Measurements from ENCODE around the gene SYNRG. TPM values are rescaled to one million over a fixed set of nuclear protein-coding genes. Genes with fewer than 3 reads are reported as not detected.

Gene SYNRG
- total and polyA plus RNA-seq, 4 donors = 6.5 to 20.5 (median 15.9) TPM

DNA sequence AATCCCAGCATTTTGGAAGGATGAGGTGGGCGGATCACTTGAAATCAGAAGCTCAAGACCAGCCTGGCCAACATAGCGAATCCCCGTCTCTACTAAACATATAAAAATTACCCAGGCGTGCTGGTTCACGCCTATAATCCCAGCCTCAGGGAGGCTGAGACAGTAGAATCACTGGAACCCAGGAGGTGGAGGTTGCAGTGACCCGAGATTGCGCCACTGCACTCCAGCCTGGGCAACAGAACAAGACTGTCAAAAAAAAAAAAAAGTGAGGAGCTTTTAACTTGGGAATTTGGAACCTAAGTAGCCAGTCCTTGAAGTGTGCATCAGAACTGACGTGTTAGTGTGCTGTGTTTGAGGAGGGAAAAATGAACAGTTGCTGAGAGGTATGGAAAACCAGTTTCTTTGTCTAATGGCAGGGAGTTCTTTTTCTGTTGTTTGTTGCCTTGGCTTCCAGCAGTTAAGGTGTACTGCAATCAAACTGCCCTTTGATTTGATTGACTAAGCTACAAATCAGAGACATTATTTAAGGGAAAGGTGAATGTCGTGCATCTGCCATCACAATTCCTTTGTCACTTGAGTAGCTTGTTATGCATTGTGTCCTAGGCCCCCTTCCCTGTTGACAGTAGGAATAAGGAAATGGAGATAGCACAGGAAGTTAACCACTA lies 128.1 kb downstream of the SYNRG start:
- peak in 1 of 2 donors; percentile 18 for TF ChIP-seq HNF4A (conservative IDR thresholded peaks at IDR 0.05)
- TF ChIP-seq SP1 (IDR thresholded peaks at IDR 0.05) = no peak
- peaks cover 3 to 26% (median 13%) of the 10 kb centered on the region in 4 donors for H3K36me3 ChIP-seq (ENCODE audit: control insufficient read depth in 4 of 4, insufficient read depth in 3 of 4, low read depth in 1 of 4, low read length in 3 of 4)
- 91% methylated on average over 9 of the region's 9 CpGs for WGBS
- no peak for DNase-seq (ENCODE audit: low spot score)
- no peak overlapping the region for H3K9ac ChIP-seq (ENCODE audit: low read depth in 1 of 2, low read length in 2 of 2)
- H3K4me1 ChIP-seq (ENCODE audit: control insufficient read depth in 4 of 4, insufficient read depth in 4 of 4, low read length in 3 of 4) = no peaks in the 10 kb centered on the region
- H3K27me3 ChIP-seq (ENCODE audit: control insufficient read depth in 4 of 4, insufficient read depth in 4 of 4, low read length in 3 of 4) = no peaks in the 10 kb centered on the region
- no peak overlapping the region for H3K27ac ChIP-seq (ENCODE audit: low read depth in 1 of 2, low read length in 2 of 2)
- no peak overlapping the region for H3K4me3 ChIP-seq (ENCODE audit: low read depth in 1 of 3, low read length in 3 of 3)
- H3K9me3 ChIP-seq (ENCODE audit: control insufficient read depth in 4 of 4, low read length in 3 of 4) = no peaks in the 10 kb centered on the region

DNA sequence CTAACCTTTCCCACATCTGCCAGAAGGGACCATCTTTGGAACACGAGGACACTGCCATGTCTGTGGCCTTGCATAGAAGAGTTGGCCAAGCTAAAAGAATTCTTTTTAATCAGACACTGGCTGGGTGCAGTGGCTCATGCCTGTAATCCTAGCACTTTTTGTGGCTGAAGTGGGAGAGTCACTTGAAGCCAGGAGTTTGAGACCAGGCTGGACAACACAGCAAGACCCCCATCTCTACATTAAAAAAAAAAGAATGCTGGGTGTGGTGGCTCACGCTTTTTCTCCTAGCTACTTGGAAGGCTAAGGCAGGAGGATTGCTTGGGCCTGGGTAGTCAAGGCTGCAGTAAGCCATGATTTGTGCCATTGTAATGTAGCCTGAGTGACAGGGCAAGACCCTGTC lies 128.8 kb downstream of the SYNRG start:
- TF ChIP-seq EGR1 (IDR thresholded peaks at IDR 0.05; ENCODE audit: low read depth in 2 of 2) (no peak), YY1 (IDR thresholded peaks at IDR 0.05) (no peak), NR2F2 (IDR thresholded peaks at IDR 0.05) (no peak), HNF4G (IDR thresholded peaks at IDR 0.05) (no peak), RAD21 (IDR thresholded peaks at IDR 0.05) (no peak), FOXA2 (IDR thresholded peaks at IDR 0.05) (no peak), GABPA (IDR thresholded peaks at IDR 0.05 in 1 of 2, conservative IDR thresholded peaks at IDR 0.05 in 1 of 2) (no peak), SP1 (IDR thresholded peaks at IDR 0.05) (no peak)
- TF ChIP-seq, protein P1, sequence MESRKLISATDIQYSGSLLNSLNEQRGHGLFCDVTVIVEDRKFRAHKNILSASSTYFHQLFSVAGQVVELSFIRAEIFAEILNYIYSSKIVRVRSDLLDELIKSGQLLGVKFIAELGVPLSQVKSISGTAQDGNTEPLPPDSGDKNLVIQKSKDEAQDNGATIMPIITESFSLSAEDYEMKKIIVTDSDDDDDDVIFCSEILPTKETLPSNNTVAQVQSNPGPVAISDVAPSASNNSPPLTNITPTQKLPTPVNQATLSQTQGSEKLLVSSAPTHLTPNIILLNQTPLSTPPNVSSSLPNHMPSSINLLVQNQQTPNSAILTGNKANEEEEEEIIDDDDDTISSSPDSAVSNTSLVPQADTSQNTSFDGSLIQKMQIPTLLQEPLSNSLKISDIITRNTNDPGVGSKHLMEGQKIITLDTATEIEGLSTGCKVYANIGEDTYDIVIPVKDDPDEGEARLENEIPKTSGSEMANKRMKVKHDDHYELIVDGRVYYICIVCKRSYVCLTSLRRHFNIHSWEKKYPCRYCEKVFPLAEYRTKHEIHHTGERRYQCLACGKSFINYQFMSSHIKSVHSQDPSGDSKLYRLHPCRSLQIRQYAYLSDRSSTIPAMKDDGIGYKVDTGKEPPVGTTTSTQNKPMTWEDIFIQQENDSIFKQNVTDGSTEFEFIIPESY (IDR thresholded peaks at IDR 0.05) = no peak
- TF ChIP-seq, protein P2, sequence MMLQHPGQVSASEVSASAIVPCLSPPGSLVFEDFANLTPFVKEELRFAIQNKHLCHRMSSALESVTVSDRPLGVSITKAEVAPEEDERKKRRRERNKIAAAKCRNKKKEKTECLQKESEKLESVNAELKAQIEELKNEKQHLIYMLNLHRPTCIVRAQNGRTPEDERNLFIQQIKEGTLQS (IDR thresholded peaks at IDR 0.05) = no peak
- TF ChIP-seq, protein P3, sequence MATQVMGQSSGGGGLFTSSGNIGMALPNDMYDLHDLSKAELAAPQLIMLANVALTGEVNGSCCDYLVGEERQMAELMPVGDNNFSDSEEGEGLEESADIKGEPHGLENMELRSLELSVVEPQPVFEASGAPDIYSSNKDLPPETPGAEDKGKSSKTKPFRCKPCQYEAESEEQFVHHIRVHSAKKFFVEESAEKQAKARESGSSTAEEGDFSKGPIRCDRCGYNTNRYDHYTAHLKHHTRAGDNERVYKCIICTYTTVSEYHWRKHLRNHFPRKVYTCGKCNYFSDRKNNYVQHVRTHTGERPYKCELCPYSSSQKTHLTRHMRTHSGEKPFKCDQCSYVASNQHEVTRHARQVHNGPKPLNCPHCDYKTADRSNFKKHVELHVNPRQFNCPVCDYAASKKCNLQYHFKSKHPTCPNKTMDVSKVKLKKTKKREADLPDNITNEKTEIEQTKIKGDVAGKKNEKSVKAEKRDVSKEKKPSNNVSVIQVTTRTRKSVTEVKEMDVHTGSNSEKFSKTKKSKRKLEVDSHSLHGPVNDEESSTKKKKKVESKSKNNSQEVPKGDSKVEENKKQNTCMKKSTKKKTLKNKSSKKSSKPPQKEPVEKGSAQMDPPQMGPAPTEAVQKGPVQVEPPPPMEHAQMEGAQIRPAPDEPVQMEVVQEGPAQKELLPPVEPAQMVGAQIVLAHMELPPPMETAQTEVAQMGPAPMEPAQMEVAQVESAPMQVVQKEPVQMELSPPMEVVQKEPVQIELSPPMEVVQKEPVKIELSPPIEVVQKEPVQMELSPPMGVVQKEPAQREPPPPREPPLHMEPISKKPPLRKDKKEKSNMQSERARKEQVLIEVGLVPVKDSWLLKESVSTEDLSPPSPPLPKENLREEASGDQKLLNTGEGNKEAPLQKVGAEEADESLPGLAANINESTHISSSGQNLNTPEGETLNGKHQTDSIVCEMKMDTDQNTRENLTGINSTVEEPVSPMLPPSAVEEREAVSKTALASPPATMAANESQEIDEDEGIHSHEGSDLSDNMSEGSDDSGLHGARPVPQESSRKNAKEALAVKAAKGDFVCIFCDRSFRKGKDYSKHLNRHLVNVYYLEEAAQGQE (IDR thresholded peaks at IDR 0.05) = no peak
- H3K9ac ChIP-seq (ENCODE audit: low read depth in 1 of 2, low read length in 2 of 2) = no peak overlapping the region
- H3K9me3 ChIP-seq (ENCODE audit: control insufficient read depth in 4 of 4, low read length in 3 of 4) = no peaks in the 10 kb centered on the region
- peaks cover 3 to 31% (median 17%) of the 10 kb centered on the region in 4 donors for H3K36me3 ChIP-seq (ENCODE audit: control insufficient read depth in 4 of 4, insufficient read depth in 3 of 4, low read depth in 1 of 4, low read length in 3 of 4)
- WGBS = 98% methylated on average over 2 of the region's 2 CpGs
- no peaks in the 10 kb centered on the region for H3K27me3 ChIP-seq (ENCODE audit: control insufficient read depth in 4 of 4, insufficient read depth in 4 of 4, low read length in 3 of 4)
- H3K4me1 ChIP-seq (ENCODE audit: control insufficient read depth in 4 of 4, insufficient read depth in 4 of 4, low read length in 3 of 4) = no peaks in the 10 kb centered on the region
- H3K27ac ChIP-seq (ENCODE audit: low read depth in 1 of 2, low read length in 2 of 2) = no peak overlapping the region
- H3K4me3 ChIP-seq (ENCODE audit: low read depth in 1 of 3, low read length in 3 of 3) = no peak overlapping the region
- no peak for DNase-seq (ENCODE audit: low spot score)

DNA sequence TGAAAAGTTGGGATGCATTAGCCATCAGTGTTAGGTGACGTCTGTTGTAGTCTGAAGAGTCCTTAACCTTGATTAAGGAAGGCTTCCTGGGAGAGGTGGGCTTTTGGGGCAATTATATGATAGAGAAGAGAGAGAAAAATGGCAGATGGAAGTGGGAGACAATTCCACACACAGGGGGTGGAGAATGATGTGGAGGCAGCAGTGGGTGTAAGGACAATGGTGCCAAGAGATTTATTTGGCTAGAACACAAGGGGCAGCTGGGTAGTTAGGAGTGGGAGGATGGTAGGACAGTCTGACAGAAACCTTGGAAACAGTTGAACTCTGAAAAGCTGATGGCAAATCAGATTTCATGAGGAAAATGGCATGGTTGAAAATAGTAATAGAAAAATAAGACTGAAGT lies 130.2 kb downstream of the SYNRG start:
- no peak for DNase-seq (ENCODE audit: low spot score)
- H3K27ac ChIP-seq (ENCODE audit: low read depth in 1 of 2, low read length in 2 of 2) = no peak overlapping the region

More for the DNA sequence above, 130.2 kb downstream of the SYNRG start:
- Histone ChIP-seq H3K9ac (ENCODE audit: low read depth in 1 of 2, low read length in 2 of 2) (no peak overlapping the region), H3K4me3 (ENCODE audit: low read depth in 1 of 3, low read length in 3 of 3) (no peak overlapping the region), H3K36me3 (ENCODE audit: control insufficient read depth in 4 of 4, insufficient read depth in 3 of 4, low read depth in 1 of 4, low read length in 3 of 4) (peaks cover 4 to 39% (median 24%) of the 10 kb centered on the region in 4 donors), H3K27me3 (ENCODE audit: control insufficient read depth in 4 of 4, insufficient read depth in 4 of 4, low read length in 3 of 4) (no peaks in the 10 kb centered on the region), H3K9me3 (ENCODE audit: control insufficient read depth in 4 of 4, low read length in 3 of 4) (no peaks in the 10 kb centered on the region), H3K4me1 (ENCODE audit: control insufficient read depth in 4 of 4, insufficient read depth in 4 of 4, low read length in 3 of 4) (no peaks in the 10 kb centered on the region)
- WGBS = 96% methylated on average over 1 of the region's 1 CpG
- TF ChIP-seq EGR1 (IDR thresholded peaks at IDR 0.05; ENCODE audit: low read depth in 2 of 2) (no peak), FOXA2 (IDR thresholded peaks at IDR 0.05) (no peak), GABPA (IDR thresholded peaks at IDR 0.05 in 1 of 2, conservative IDR thresholded peaks at IDR 0.05 in 1 of 2) (no peak), FOXA1 (IDR thresholded peaks at IDR 0.05) (no peak), RAD21 (IDR thresholded peaks at IDR 0.05) (no peak)
- TF ChIP-seq, protein P4, sequence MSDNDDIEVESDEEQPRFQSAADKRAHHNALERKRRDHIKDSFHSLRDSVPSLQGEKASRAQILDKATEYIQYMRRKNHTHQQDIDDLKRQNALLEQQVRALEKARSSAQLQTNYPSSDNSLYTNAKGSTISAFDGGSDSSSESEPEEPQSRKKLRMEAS (IDR thresholded peaks at IDR 0.05) = no peak

All from liver (tissue), 9 donors.